NCI-H69 (cell line): ENCODE results near the gene MYO10.

Experiments
- DNase-seq: peaks from one replicate; lab custom pipeline; 2025; lab: John Stamatoyannopoulos, UW

The MYO10 gene

GRCh38 chr5:16709691-16710433 lies 226.2 kb downstream of the MYO10 start:
- no peak for DNase-seq

- no peak for DNase-seq
Observed at GRCh38 chr5:16707869-16708192, 228.3 kb downstream of the MYO10 start.

- no peak for DNase-seq
Observed at GRCh38 chr5:16707168-16707868, 228.8 kb downstream of the MYO10 start.

GRCh38 chr5:16704945-16705344 lies 231.1 kb downstream of the MYO10 start:
- DNase-seq = no peak

GRCh38 chr5:16702964-16703363 lies 233.1 kb downstream of the MYO10 start:
- DNase-seq = no peak

GRCh38 chr5:16701134-16702099 lies 234.7 kb downstream of the MYO10 start:
- DNase-seq = no peak

- DNase-seq = no peak
Observed at GRCh38 chr5:16700081-16700480, 236.0 kb downstream of the MYO10 start.

GRCh38 chr5:16695779-16696178 lies 240.3 kb downstream of the MYO10 start:
- DNase-seq = no peak

GRCh38 chr5:16693879-16694278 lies 242.2 kb downstream of the MYO10 start:
- no peak for DNase-seq

- DNase-seq = no peak
Observed at GRCh38 chr5:16691731-16692130, 244.4 kb downstream of the MYO10 start.

- peak; percentile 75 for DNase-seq
Observed at GRCh38 chr5:16690243-16690852, 245.7 kb downstream of the MYO10 start.

- no peak for DNase-seq
Observed at GRCh38 chr5:16687898-16688297, 248.2 kb downstream of the MYO10 start.

- DNase-seq = no peak
Observed at GRCh38 chr5:16685069-16685468, 251.0 kb downstream of the MYO10 start.

GRCh38 chr5:16681876-16682275 lies 254.2 kb downstream of the MYO10 start:
- DNase-seq = no peak

GRCh38 chr5:16679863-16680262 lies 256.2 kb downstream of the MYO10 start:
- DNase-seq = peak; percentile 25

GRCh38 chr5:16679190-16679589 lies 256.9 kb downstream of the MYO10 start:
- no peak for DNase-seq

GRCh38 chr5:16675806-16676205 lies 260.3 kb downstream of the MYO10 start:
- DNase-seq = no peak

GRCh38 chr5:16674750-16675149 lies 261.3 kb downstream of the MYO10 start:
- DNase-seq = no peak

- DNase-seq = peak; percentile 8
Observed at GRCh38 chr5:16673241-16674201, 262.6 kb downstream of the MYO10 start.

GRCh38 chr5:16671208-16671607 lies 264.9 kb downstream of the MYO10 start:
- no peak for DNase-seq

- no peak for DNase-seq
Observed at GRCh38 chr5:16669776-16670175, 266.3 kb downstream of the MYO10 start.
